T-helper 1 cell treated with Interleukin-12 subunit alpha and Interleukin-12 subunit beta and Interleukin-4 antibody, amounts not matched to agents 30 ng/mL and 1 ng/mL, for 36 hours (primary cell): ENCODE results near the gene ST8SIA6. TPM values are rescaled to one million over a fixed set of nuclear protein-coding genes. Genes with fewer than 3 reads are reported as not detected.

Experiments used
- intact Hi-C: fragments of 100-400 bp; cut with micrococcal nuclease; formaldehyde crosslinking; loops from one replicate; pipeline ENCODE4 v1.15.1; 2024
- total RNA-seq: library from RNA; stranded (reverse); gene quantifications from 2 replicates; pipeline ENCODE4 v1.2.3, GENCODE V29; 2022

The ST8SIA6 gene
- total RNA-seq, 1 donor from 2014 or later, result 0.34 TPM

GRCh38 chr10:17282311-17282710 lies 172.1 kb downstream of the ST8SIA6 start:
- intact Hi-C loops, result no loop called here

DNA sequence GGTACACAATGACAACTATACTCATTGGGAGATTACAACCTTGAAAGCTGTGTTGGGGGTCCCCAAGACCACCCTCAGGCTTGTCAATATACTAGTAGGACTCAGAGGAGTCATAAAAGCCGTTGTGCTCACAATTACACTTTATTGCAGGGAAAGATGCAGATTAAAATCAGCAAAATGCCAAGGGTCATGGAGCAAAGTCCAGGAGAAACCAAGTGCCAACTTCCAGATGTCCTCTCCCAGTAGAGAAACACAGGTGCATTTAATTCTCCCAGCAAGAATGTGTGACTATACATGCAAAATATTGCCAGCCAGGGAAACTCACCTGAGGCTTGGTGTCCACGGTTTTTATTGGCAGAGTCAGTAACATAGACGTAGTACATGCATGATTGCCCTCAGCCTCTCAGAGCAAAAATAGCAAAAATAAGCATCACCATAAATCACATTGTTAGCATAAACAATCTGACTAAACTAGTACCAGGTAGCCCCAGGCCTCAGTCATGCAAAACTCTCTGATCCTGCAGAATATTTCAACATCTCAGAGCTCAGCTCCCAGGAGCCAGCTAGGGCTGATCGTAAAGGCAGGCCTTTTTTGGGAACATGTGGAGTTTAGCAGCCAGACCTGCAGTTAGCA lies 175.7 kb downstream of the ST8SIA6 start:
- intact Hi-C loops, result no loop called here

GRCh38 chr10:17276756-17277424 lies 177.5 kb downstream of the ST8SIA6 start:
- intact Hi-C loops, result no loop called here

- intact Hi-C loops, result no loop called here
Observed at GRCh38 chr10:17273403-17273802, 181.0 kb downstream of the ST8SIA6 start.

DNA sequence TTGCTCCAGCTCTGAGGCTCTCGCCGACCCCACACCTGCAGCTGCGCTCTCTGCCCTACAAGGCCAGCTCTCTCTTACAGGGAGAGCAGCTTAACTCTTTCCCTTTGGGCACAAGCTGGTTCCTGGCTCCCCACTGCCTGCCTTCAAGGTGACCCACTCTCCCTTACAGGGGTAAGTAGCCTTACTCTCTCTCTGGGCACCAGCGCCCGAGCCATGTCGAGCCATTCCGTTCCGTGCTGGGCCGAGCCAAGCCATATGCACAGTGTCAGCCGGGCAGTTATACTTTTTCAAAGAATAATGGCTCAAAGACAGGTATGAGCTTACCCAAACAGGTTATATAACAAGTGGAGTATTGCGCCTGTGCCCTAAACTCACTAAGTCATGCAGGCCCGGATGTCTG lies 181.7 kb downstream of the ST8SIA6 start:
- intact Hi-C loops, result no loop called here

Other genes with a start within 250 kb of the ST8SIA6 start
- 1,350 and 1,378 TPM in 2 replicates for gene VIM, start 226.4 kb downstream of the ST8SIA6 start, total RNA-seq
- 0.27 TPM in 1 of 2 replicates, not detected in the other for gene HACD1, start 162.8 kb upstream of the ST8SIA6 start, total RNA-seq
- gene STAM, start 189.6 kb upstream of the ST8SIA6 start, total RNA-seq, result 25.0 and 29.5 TPM in 2 replicates